ENCODE data around the gene COPB2.

DNA sequence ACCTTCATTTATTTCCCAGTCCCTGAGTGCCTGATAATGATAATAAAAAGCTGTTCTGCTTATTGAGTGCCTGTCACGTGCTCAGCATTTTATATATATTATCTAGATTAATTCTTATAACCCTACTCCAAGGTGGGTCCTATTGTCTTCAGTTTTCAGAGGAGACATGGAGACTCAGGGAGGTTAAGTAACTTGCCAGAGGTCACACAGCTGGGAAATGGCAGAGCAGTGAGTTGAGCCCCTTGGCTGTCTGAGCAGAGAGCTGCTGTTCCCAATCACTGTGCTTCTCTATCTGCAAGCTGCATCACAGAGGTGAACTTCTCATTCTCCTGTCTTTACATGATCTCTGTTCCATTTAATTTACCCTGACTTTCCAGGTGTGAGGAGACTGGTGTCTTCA lies 77.9 kb downstream of the COPB2 start:
- TF ChIP-seq, protein P1, sequence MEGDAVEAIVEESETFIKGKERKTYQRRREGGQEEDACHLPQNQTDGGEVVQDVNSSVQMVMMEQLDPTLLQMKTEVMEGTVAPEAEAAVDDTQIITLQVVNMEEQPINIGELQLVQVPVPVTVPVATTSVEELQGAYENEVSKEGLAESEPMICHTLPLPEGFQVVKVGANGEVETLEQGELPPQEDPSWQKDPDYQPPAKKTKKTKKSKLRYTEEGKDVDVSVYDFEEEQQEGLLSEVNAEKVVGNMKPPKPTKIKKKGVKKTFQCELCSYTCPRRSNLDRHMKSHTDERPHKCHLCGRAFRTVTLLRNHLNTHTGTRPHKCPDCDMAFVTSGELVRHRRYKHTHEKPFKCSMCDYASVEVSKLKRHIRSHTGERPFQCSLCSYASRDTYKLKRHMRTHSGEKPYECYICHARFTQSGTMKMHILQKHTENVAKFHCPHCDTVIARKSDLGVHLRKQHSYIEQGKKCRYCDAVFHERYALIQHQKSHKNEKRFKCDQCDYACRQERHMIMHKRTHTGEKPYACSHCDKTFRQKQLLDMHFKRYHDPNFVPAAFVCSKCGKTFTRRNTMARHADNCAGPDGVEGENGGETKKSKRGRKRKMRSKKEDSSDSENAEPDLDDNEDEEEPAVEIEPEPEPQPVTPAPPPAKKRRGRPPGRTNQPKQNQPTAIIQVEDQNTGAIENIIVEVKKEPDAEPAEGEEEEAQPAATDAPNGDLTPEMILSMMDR (IDR thresholded peaks at IDR 0.05; ENCODE audit: poor library complexity) = no peak
- TF ChIP-seq EZH2 (IDR thresholded peaks at IDR 0.05; ENCODE audit: borderline replicate concordance) (no peak), EZH2phosphoT487 (IDR thresholded peaks at IDR 0.05; ENCODE audit: low read depth, severe bottlenecking, unreplicated experiment) (no peak)

Data from hepatocyte (in vitro differentiated cells).